ENCODE results near the gene FOXQ1. TPM values are rescaled to one million over a fixed set of nuclear protein-coding genes. Genes with fewer than 3 reads are reported as not detected.

The FOXQ1 gene
- total and polyA plus RNA-seq, 10 of the 15 experiments (the other 5 are each of a cell fraction or from before 2014, with no cell fraction given) = 0.08 TPM; not detected in 9

DNA sequence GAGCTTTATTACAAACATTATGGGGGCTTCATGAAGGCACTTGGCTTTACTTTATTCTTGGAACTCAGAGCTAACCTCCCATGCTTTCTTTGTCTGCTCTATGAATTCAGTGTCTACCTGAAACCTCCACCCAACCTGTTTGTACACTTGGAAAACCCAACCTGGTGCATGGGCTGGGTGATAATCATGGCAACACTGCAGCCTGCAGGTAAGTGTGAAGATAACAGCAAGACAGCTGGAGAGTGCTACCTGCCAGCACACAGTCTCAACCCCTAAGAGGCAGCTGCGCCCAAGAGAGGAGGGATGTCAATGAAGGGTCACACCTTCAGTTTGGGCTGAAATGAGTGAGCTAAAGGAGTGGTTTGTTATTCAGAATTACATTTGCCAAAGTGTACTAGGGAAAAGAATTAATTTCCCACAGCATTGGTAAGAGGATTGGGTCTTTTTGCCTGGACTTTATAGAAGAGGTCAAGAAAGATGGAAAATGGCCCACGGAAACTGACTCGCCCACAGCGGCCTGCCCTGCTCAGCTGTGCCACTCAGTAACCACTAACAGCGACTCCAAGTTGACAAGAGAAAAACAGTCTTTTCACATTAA is 24.4 kb downstream of the FOXQ1 start:
- no TSS peak for BruUV-seq (replicated peaks)
- TF ChIP-seq CHD2 (IDR thresholded peaks at IDR 0.05; ENCODE audit: borderline replicate concordance, low read depth, low read length) (no peak), NBN (IDR thresholded peaks at IDR 0.05) (no peak), RFX5 (IDR thresholded peaks at IDR 0.05; ENCODE audit: low read depth, low read length) (no peak), ZZZ3 (IDR thresholded peaks at IDR 0.05; ENCODE audit: control insufficient read depth, insufficient read length, low read depth) (no peak), RB1 (IDR thresholded peaks at IDR 0.05; ENCODE audit: borderline replicate concordance) (no peak), YY1 (IDR thresholded peaks at IDR 0.05; ENCODE audit: low read depth, low read length) (no peak), JUND (IDR thresholded peaks at IDR 0.05; ENCODE audit: low read depth, low read length) (no peak), SP1 (IDR thresholded peaks at IDR 0.05; ENCODE audit: low read depth, low read length) (no peak), EP300 (IDR thresholded peaks at IDR 0.05; ENCODE audit: borderline replicate concordance in 1 of 2, control insufficient read depth in 1 of 2, low read depth in 2 of 2, low read length in 2 of 2) (no peak), RAD51 (IDR thresholded peaks at IDR 0.05) (no peak), RAD21 (IDR thresholded peaks at IDR 0.05; ENCODE audit: insufficient read depth, low read depth, low read length) (peak; percentile 52), TCF12 (IDR thresholded peaks at IDR 0.05; ENCODE audit: low read depth, low read length) (no peak), SIX5 (IDR thresholded peaks at IDR 0.05; ENCODE audit: low read depth, low read length, severe bottlenecking) (no peak), GABPA (IDR thresholded peaks at IDR 0.05; ENCODE audit: low read depth) (no peak), SMC3 (IDR thresholded peaks at IDR 0.05; ENCODE audit: borderline replicate concordance, low read length) (peak; percentile 16; the same call in 1 of the 2 replicates), MTA2 (IDR thresholded peaks at IDR 0.05; ENCODE audit: low read depth) (no peak), NR2C2 (IDR thresholded peaks at IDR 0.05; ENCODE audit: borderline replicate concordance, control insufficient read depth, insufficient read length, low read depth) (no peak), ZBED1 (IDR thresholded peaks at IDR 0.05; ENCODE audit: borderline replicate concordance) (no peak)
- TF ChIP-seq, protein P1, sequence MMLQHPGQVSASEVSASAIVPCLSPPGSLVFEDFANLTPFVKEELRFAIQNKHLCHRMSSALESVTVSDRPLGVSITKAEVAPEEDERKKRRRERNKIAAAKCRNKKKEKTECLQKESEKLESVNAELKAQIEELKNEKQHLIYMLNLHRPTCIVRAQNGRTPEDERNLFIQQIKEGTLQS (IDR thresholded peaks at IDR 0.05; ENCODE audit: borderline replicate concordance, extremely low read depth, low read depth, low read length) = no peak
- TF ChIP-seq, protein P2, sequence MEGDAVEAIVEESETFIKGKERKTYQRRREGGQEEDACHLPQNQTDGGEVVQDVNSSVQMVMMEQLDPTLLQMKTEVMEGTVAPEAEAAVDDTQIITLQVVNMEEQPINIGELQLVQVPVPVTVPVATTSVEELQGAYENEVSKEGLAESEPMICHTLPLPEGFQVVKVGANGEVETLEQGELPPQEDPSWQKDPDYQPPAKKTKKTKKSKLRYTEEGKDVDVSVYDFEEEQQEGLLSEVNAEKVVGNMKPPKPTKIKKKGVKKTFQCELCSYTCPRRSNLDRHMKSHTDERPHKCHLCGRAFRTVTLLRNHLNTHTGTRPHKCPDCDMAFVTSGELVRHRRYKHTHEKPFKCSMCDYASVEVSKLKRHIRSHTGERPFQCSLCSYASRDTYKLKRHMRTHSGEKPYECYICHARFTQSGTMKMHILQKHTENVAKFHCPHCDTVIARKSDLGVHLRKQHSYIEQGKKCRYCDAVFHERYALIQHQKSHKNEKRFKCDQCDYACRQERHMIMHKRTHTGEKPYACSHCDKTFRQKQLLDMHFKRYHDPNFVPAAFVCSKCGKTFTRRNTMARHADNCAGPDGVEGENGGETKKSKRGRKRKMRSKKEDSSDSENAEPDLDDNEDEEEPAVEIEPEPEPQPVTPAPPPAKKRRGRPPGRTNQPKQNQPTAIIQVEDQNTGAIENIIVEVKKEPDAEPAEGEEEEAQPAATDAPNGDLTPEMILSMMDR (IDR thresholded peaks at IDR 0.05 in 2 of 3, conservative IDR thresholded peaks at IDR 0.05 in 1 of 3; ENCODE audit: control insufficient read depth in 2 of 3, extremely low read depth in 1 of 3, insufficient read depth in 1 of 3, low read depth in 3 of 3, low read length in 3 of 3) = peak; percentile 7 to 23 (median 12); a peak in 1 of 6 replicates
- TF ChIP-seq, protein P3, sequence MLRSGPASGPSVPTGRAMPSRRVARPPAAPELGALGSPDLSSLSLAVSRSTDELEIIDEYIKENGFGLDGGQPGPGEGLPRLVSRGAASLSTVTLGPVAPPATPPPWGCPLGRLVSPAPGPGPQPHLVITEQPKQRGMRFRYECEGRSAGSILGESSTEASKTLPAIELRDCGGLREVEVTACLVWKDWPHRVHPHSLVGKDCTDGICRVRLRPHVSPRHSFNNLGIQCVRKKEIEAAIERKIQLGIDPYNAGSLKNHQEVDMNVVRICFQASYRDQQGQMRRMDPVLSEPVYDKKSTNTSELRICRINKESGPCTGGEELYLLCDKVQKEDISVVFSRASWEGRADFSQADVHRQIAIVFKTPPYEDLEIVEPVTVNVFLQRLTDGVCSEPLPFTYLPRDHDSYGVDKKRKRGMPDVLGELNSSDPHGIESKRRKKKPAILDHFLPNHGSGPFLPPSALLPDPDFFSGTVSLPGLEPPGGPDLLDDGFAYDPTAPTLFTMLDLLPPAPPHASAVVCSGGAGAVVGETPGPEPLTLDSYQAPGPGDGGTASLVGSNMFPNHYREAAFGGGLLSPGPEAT (IDR thresholded peaks at IDR 0.05; ENCODE audit: low read depth) = no peak
- Histone ChIP-seq H3K9ac (ENCODE audit: control insufficient read depth, insufficient read depth, low read length) (no peak overlapping the region), H3K9me3 (replicated peaks; ENCODE audit: control insufficient read depth, insufficient read depth, low read length) (no peaks in the 10 kb centered on the region), H3K27ac (ENCODE audit: control insufficient read depth, insufficient read depth) (no peak overlapping the region), H3K4me1 (ENCODE audit: control insufficient read depth, insufficient read depth, low read length) (no peaks in the 10 kb centered on the region), H2AFZ (ENCODE audit: control insufficient read depth, low read depth, low read length) (no peak overlapping the region), H3K27me3 (replicated peaks in 1 of 2; ENCODE audit: control insufficient read depth in 2 of 2, insufficient read depth in 2 of 2, low read length in 1 of 2) (peaks cover 0 to 4% of the 10 kb centered on the region in 2 experiments), H3K4me2 (ENCODE audit: control insufficient read depth, insufficient read depth) (no peak overlapping the region), H3K79me2 (ENCODE audit: control insufficient read depth, insufficient read depth, low read length) (no peaks in the 10 kb centered on the region), H4K20me1 (ENCODE audit: control insufficient read depth, insufficient read depth) (no peaks in the 10 kb centered on the region), H3K36me3 (ENCODE audit: control insufficient read depth in 2 of 2, insufficient read depth in 2 of 2, low read length in 1 of 2) (no peaks in the 10 kb centered on the region), H3K4me3 (no peak overlapping the region)
- peak; percentile 74 for FAIRE-seq
- 43% methylated on average over 5 of the region's 5 CpGs for WGBS (ENCODE audit: insufficient coverage, insufficient replicate concordance, low lambda C conversion rate, missing lambda C conversion rate)
- POLR2A ChIA-PET = interaction anchor here (0.5 kb wide), 1 partner anchor 1071 kb away, joined by 3 read pairs; no protein-coding TSS in a partner anchor
- SMC1A ChIA-PET (ENCODE audit: uncharacterized antibody, unreplicated experiment) = interaction anchor here (0.6 kb wide), 1 partner anchor 1157 kb away, joined by 3 read pairs; no protein-coding TSS in a partner anchor
- DNase-seq (ENCODE audit: low read depth, low spot score) = no peak
- RAD21 ChIA-PET (ENCODE audit: unreplicated experiment) = no interaction called here
- ATAC-seq = no peak
- in situ Hi-C loops (cut with MboI) = no loop called here
- CTCF ChIA-PET = interaction anchor here (0.9 to 1.3 kb wide), 3 partner anchors 10 to 746 kb away, joined by 3 read pairs; no protein-coding TSS in a partner anchor
- intact Hi-C loops (cut with micrococcal nuclease; ENCODE audit: unreplicated experiment) = no loop called here
